Common myeloid progenitor, CD34-positive (primary cell): ENCODE measurements around the gene ADSS1.

Source experiments
- CTCF ChIA-PET: fragments of 350-600 bp; sonication (Branson Sonifier 250); formaldehyde crosslinking; loops from one replicate; lab custom pipeline; 2021; ENCODE audit warnings: antibody characterized with exemption; lab: Charles Lee
- POLR2A ChIA-PET: fragments of 350-600 bp; sonication (Branson Sonifier 250); formaldehyde crosslinking; loops from one replicate; lab custom pipeline; 2021; ENCODE audit warnings: antibody characterized with exemption; lab: Charles Lee
- DNase-seq, 3 donors: peaks; one replicate each; pipeline versions ENCODE4 v3.0.0 to v3.0.0-alpha.2; 2013
- H3K27ac ChIP-seq, 2 experiments: 1 replicate in 1 of 2; 2 replicates in 1 of 2; pipeline ENCODE4 v1.7.0; 2013; ENCODE audit warnings: inconsistent platforms in 2 of 2, low read length in 2 of 2, mild to moderate bottlenecking in 2 of 2, low read depth in 1 of 2, moderate library complexity in 1 of 2; ENCODE audit not compliant: severe bottlenecking in 2 of 2, insufficient read depth in 1 of 2, poor library complexity in 1 of 2
- H3K27me3 ChIP-seq, 5 experiments: replicated peaks in 2 of 5; 1 replicate in 3 of 5; 2 replicates in 2 of 5; pipeline versions ENCODE4 v1.6.1 to v1.7.0; 2013; ENCODE audit warnings: low read length in 4 of 5, mild to moderate bottlenecking in 2 of 5, moderate library complexity in 2 of 5, inconsistent platforms in 1 of 5; ENCODE audit not compliant: insufficient read depth in 5 of 5, control insufficient read depth in 4 of 5
- H3K36me3 ChIP-seq, 4 experiments: 1 replicate in 2 of 4; 2 replicates in 2 of 4; pipeline versions ENCODE4 v1.6.1 to v1.7.0; 2013; ENCODE audit warnings: low read length in 3 of 4, control low read depth in 1 of 4, mild to moderate bottlenecking in 1 of 4; ENCODE audit not compliant: control insufficient read depth in 4 of 4, insufficient read depth in 4 of 4
- H3K4me1 ChIP-seq, 4 experiments: 1 replicate in 3 of 4; 2 replicates in 1 of 4; pipeline versions ENCODE4 v1.6.1 to v1.7.1; 2013; ENCODE audit warnings: low read length in 3 of 4, mild to moderate bottlenecking in 3 of 4, control low read depth in 1 of 4, inconsistent platforms in 1 of 4, moderate library complexity in 1 of 4; ENCODE audit not compliant: control insufficient read depth in 4 of 4, insufficient read depth in 4 of 4; ENCODE audit errors: control extremely low read depth in 1 of 4
- H3K4me3 ChIP-seq, 7 experiments: 1 replicate in 4 of 7; 2 replicates in 3 of 7; pipeline versions ENCODE4 v1.5.1 to v1.7.0; 2013; ENCODE audit warnings: mild to moderate bottlenecking in 7 of 7, low read length in 6 of 7, moderate library complexity in 6 of 7, inconsistent platforms in 2 of 7, low read depth in 2 of 7, control low read depth in 1 of 7; ENCODE audit not compliant: insufficient read depth in 4 of 7, control insufficient read depth in 1 of 7; ENCODE audit errors: extremely low read depth in 1 of 7
- H3K9me3 ChIP-seq, 5 experiments: 1 replicate in 4 of 5; 2 replicates in 1 of 5; pipeline versions ENCODE4 v1.6.1 to v1.7.1; 2013; ENCODE audit warnings: low read length in 4 of 5, mild to moderate bottlenecking in 2 of 5, inconsistent platforms in 1 of 5, low read depth in 1 of 5, moderate library complexity in 1 of 5; ENCODE audit not compliant: control insufficient read depth in 4 of 5, insufficient read depth in 2 of 5; ENCODE audit errors: control extremely low read depth in 1 of 5
- WGBS: methylation state at CpG from one replicate; pipeline ENCODE4 v1.1.5; 2013; ENCODE audit not compliant: insufficient coverage; 5-methylcytosine and 5-hydroxymethylcytosine counted together

Gene ADSS1

GRCh38 chr14:104691546-104692260 lies 32.3 kb upstream of the ADSS1 start:
- Histone ChIP-seq H3K9me3 (no peaks in the 10 kb centered on the region), H3K4me3 (no peak overlapping the region), H3K36me3 (peaks cover 0 to 22% (median 7%) of the 10 kb centered on the region in 4 experiments), H3K27ac (no peak overlapping the region), H3K27me3 (no peaks in the 10 kb centered on the region), H3K4me1 (peaks cover 0 to 71% (median 65%) of the 10 kb centered on the region in 4 experiments)
- WGBS = 95% methylated on average over 15 of the region's 19 CpGs
- no peak for DNase-seq
- POLR2A ChIA-PET = no interaction called here
- CTCF ChIA-PET = interaction anchor here (2.5 kb wide), 1 partner anchor 11 kb away, joined by 10 read pairs; no protein-coding TSS in a partner anchor

DNA sequence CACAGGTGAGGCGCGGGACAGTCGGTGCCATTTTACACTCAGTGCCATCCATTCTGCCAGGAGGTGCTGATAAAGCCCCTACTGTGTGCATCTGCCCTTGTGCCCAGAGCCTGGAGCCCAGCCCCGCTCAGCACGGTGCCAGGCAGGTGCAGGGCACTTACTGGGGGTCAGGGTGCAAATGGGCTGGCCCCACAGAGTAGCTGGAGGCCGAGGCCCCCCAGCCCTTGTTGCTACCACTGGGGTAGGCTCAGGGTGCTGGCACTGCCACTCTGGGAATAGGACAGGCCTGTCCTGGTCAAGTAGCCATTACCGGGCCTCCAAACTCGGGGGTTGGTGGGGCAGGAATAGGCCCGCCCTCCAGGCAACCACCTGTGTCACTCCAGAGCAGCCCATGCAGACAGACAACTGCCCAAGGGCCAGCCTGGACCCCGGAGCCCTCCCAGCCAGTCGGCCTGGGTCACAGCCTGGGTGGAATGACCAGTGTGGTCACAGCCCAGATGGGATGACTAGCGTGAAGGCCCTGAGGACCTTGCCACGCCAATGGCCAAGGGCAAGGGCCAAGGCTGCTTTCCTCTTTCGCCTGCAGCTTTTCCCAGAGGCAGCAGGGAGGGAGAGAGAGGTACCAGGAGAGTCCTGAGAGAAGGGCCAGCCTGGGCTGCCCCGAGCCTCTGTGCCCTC lies 31.6 kb upstream of the ADSS1 start:
- no peak overlapping the region for H3K27ac ChIP-seq
- no peak overlapping the region for H3K4me3 ChIP-seq
- no peaks in the 10 kb centered on the region for H3K9me3 ChIP-seq
- no peak for DNase-seq
- 96% methylated on average over 14 of the region's 15 CpGs for WGBS
- POLR2A ChIA-PET = no interaction called here
- H3K27me3 ChIP-seq = no peaks in the 10 kb centered on the region
- H3K36me3 ChIP-seq = peaks cover 0 to 28% (median 11%) of the 10 kb centered on the region in 4 experiments
- CTCF ChIA-PET = interaction anchor here (2.5 kb wide), 1 partner anchor 12 kb away, joined by 10 read pairs; no protein-coding TSS in a partner anchor
- peaks cover 0 to 64% (median 58%) of the 10 kb centered on the region in 4 experiments for H3K4me1 ChIP-seq

- H3K4me3 ChIP-seq = no peak overlapping the region
- H3K27ac ChIP-seq = no peak overlapping the region
- H3K4me1 ChIP-seq = peaks cover 0 to 59% (median 53%) of the 10 kb centered on the region in 4 experiments
- peaks cover 0 to 33% (median 12%) of the 10 kb centered on the region in 4 experiments for H3K36me3 ChIP-seq
- DNase-seq = no peak
- H3K9me3 ChIP-seq = no peaks in the 10 kb centered on the region
- ChIA-PET POLR2A (interaction anchor here (0.6 kb wide), 1 partner anchor 31 kb away, joined by 3 read pairs; no protein-coding TSS in a partner anchor), CTCF (no interaction called here)
- no peaks in the 10 kb centered on the region for H3K27me3 ChIP-seq
- WGBS = 94% methylated on average over 3 of the region's 5 CpGs
Observed at GRCh38 chr14:104692939-104693315, 31.1 kb upstream of the ADSS1 start.

- ChIA-PET CTCF (interaction anchor here (1.6 to 2.1 kb wide), 3 partner anchors 14 to 28 kb away, joined by 5 to 9 read pairs (median 8); no protein-coding TSS in a partner anchor), POLR2A (interaction anchor here (0.6 kb wide), 1 partner anchor 30 kb away, joined by 3 read pairs; no protein-coding TSS in a partner anchor)
- DNase-seq = no peak
- H3K9me3 ChIP-seq = no peaks in the 10 kb centered on the region
- H3K4me3 ChIP-seq = no peak overlapping the region
- peaks cover 0 to 35% (median 12%) of the 10 kb centered on the region in 4 experiments for H3K36me3 ChIP-seq
- H3K27ac ChIP-seq = no peak overlapping the region
- H3K27me3 ChIP-seq = no peaks in the 10 kb centered on the region
- H3K4me1 ChIP-seq = peaks cover 0 to 51% (median 45%) of the 10 kb centered on the region in 4 experiments
- 98% methylated on average over 23 of the region's 26 CpGs for WGBS
Observed at GRCh38 chr14:104693482-104694431, 30.3 kb upstream of the ADSS1 start.

- peak overlapping the region in 1 of 2 experiments; percentile 43 for H3K27ac ChIP-seq
- H3K9me3 ChIP-seq = no peaks in the 10 kb centered on the region
- CTCF ChIA-PET = interaction anchor here (0.7 to 2.1 kb wide), 6 partner anchors 7 to 29 kb away, joined by 3 to 9 read pairs (median 4); no protein-coding TSS in a partner anchor
- WGBS = 91% methylated on average over 14 of the region's 15 CpGs
- H3K4me3 ChIP-seq = peak overlapping the region in 1 of 7 experiments; percentile 6
- no peak for DNase-seq
- H3K27me3 ChIP-seq = no peaks in the 10 kb centered on the region
- POLR2A ChIA-PET = no interaction called here
- peaks cover 0 to 47% (median 42%) of the 10 kb centered on the region in 4 experiments for H3K4me1 ChIP-seq
- peaks cover 0 to 35% (median 12%) of the 10 kb centered on the region in 4 experiments for H3K36me3 ChIP-seq
Observed at GRCh38 chr14:104694475-104694950, 29.5 kb upstream of the ADSS1 start.

DNA sequence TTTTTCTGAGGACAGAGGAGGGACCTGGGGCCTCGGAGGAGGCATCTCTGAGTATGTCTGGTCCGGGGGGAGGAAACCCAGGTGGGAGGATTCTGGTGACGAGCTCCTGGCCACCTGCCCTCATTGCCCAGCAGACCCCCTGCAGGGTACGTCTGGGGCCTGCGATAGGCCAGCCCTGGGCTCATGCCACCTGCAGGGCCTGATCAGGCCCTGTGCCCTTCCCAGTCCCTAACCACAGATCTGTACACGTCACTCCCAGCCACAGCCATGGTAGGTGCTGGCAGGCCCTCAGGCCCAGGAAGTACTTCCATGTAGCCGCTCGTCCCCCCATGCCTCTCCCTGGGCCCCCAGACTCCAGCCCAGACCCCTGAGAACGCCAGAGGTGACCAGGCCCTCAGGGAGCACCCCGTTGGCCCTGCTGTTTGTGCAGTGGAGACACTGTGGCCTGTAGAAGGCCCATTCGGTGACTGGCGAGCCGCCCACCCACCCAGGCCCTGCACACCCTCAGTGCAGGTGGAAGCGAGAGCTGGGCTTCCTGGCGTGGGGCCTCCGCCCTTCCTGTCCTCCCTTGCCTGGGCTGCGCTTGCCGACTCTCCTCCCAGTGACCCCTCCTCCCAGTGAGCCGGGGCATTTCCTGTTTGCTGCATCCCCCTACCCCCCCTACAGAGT lies 28.9 kb upstream of the ADSS1 start:
- DNase-seq = peak; percentile 54 to 81 (median 75)
- H3K27ac ChIP-seq = peak overlapping the region in 1 of 2 experiments; percentile 43
- peaks cover 0 to 35% (median 12%) of the 10 kb centered on the region in 4 experiments for H3K36me3 ChIP-seq
- no peaks in the 10 kb centered on the region for H3K9me3 ChIP-seq
- peaks cover 0 to 47% (median 38%) of the 10 kb centered on the region in 4 experiments for H3K4me1 ChIP-seq
- no peaks in the 10 kb centered on the region for H3K27me3 ChIP-seq
- H3K4me3 ChIP-seq = peak overlapping the region in 2 of 7 experiments; percentile 6 to 33
- 39% methylated on average over 17 of the region's 19 CpGs for WGBS
- CTCF ChIA-PET = interaction anchor here (0.7 to 2.1 kb wide), 7 partner anchors 8 to 29 kb away, joined by 3 to 9 read pairs (median 3); no protein-coding TSS in a partner anchor
- POLR2A ChIA-PET = no interaction called here
